Measurements from ENCODE around the gene KLHL30. TPM values are rescaled to one million over a fixed set of nuclear protein-coding genes. Genes with fewer than 3 reads are reported as not detected.

KLHL30 gene
- total and polyA plus RNA-seq, 11 donors = 5.1 to 43.7 (median 23.0) TPM

- intact Hi-C loops (cut with DNase I) = no loop called here
- H3K4me3 ChIP-seq = no peak overlapping the region
- 87 to 91% (median 90%) methylated on average over 22 of the region's 22 CpGs for WGBS, 4 donors
These were observed 42.0 kb upstream of the KLHL30 start for GRCh38 chr2:238096311-238097011.

GRCh38 chr2:238097201-238097987 lies 41.1 kb upstream of the KLHL30 start:
- intact Hi-C loops (cut with DNase I) = no loop called here
- Histone ChIP-seq H3K27ac (no peak overlapping the region), H3K36me3 (peaks cover 0 to 4% (median 0%) of the 10 kb centered on the region in 9 donors), H3K27me3 (no peaks in the 10 kb centered on the region), H3K4me3 (no peak overlapping the region), H3K9me3 (no peaks in the 10 kb centered on the region), H3K4me1 (peaks cover 0 to 12% (median 0%) of the 10 kb centered on the region in 12 donors)
- WGBS, 4 donors = 81 to 88% (median 85%) methylated on average over 18 to 19 of the region's 19 CpGs
- DNase-seq (peak in 1 of 5 donors; percentile 49), ATAC-seq (no peak)
- TF ChIP-seq POLR2A (IDR thresholded peaks at IDR 0.05) (no peak), CTCF (IDR thresholded peaks at IDR 0.05) (no peak)

More at GRCh38 chr2:238096311-238097011, 42.0 kb upstream of the KLHL30 start:
- DNase-seq (peak in 1 of 5 donors; percentile 58), ATAC-seq (no peak)
- Histone ChIP-seq H3K4me1 (peaks cover 0 to 12% (median 0%) of the 10 kb centered on the region in 12 donors), H3K27ac (no peak overlapping the region), H3K27me3 (no peaks in the 10 kb centered on the region), H3K9me3 (no peaks in the 10 kb centered on the region), H3K36me3 (peaks cover 0 to 4% (median 0%) of the 10 kb centered on the region in 9 donors)
- TF ChIP-seq POLR2A (IDR thresholded peaks at IDR 0.05) (no peak), CTCF (IDR thresholded peaks at IDR 0.05) (no peak)

DNA sequence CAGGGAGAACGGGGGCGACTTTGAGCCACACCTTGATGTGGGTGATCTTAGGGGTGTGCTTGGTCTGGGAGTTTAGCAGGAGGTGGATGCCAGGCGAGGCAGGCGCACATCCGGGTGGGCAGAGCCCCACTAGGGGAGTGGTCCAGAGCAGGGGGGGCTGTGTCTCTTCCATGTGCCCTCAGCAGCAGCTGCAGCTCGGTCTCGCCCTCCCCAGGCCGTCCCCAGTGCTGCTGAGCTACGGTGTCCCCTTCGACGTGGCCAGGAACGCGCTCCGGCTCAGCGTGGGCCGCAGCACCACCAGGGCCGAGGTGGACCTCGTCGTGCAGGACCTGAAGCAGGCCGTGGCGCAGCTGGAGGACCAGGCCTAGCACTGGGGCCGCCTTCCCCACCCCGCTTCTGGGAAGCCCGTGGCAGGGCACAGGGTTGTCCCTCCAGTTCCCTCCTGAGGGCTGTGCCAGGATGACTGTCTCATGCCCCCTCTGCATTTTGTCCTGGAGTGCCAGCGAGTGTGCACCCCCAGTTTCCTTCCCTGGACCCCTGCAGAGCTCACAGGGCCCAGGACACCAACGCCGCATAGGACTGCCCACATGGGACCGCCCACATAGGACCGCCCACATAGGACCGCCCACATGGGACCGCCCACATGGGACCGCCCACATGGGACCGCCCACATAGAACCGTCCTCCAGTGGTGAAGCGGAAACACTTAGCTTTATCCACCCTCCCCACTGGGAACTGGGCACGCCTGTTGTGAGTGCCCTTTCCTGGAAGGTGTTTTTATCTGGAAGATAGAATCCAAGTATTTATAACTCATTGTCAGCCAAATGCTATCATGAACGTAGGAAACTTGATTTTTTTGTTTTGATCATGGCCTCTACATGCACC lies 40.2 kb upstream of the KLHL30 start:
- intact Hi-C loops (cut with DNase I) = no loop called here
- 74 to 82% (median 77%) methylated on average over 30 to 37 of the region's 37 CpGs for WGBS, 4 donors
- H3K36me3 ChIP-seq = peaks cover 0 to 4% (median 0%) of the 10 kb centered on the region in 9 donors
- peak overlapping the region in 1 of 12 donors; percentile 67 for H3K27ac ChIP-seq
- no peaks in the 10 kb centered on the region for H3K9me3 ChIP-seq
- no peak overlapping the region for H3K4me3 ChIP-seq
- H3K4me1 ChIP-seq = peaks cover 0 to 12% (median 0%) of the 10 kb centered on the region in 12 donors
- TF ChIP-seq CTCF (IDR thresholded peaks at IDR 0.05) = no peak
- no peak for TF ChIP-seq POLR2A (IDR thresholded peaks at IDR 0.05)
- peak in 4 of 5 donors; percentile 37 to 71 (median 60) for DNase-seq
- ATAC-seq = peak in 3 of 4 donors; percentile 83 to 88 (median 86)
- H3K27me3 ChIP-seq = no peaks in the 10 kb centered on the region

All from heart left ventricle (tissue), 16 donors.